HFFc6 (cell line): ENCODE data around the gene COL25A1. TPM values are rescaled to one million over a fixed set of nuclear protein-coding genes. Genes with fewer than 3 reads are reported as not detected.

Experiments used
- DNase-seq: peaks from one replicate; pipeline ENCODE4 v3.0.0-alpha.2; 2018
- H3K27ac Mint-ChIP-seq: 2 replicates; pipeline ENCODE4 v1.8.0; 2020; ENCODE audit warnings: mild to moderate bottlenecking, mixed read lengths
- H3K27me3 Mint-ChIP-seq: 2 replicates; pipeline ENCODE4 v1.8.0; 2021; ENCODE audit warnings: mild to moderate bottlenecking, moderate library complexity, mixed read lengths; ENCODE audit not compliant: insufficient read depth
- H3K36me3 Mint-ChIP-seq: 2 replicates; pipeline ENCODE4 v1.8.0; 2021; ENCODE audit warnings: low read depth, mixed read lengths
- H3K4me1 Mint-ChIP-seq: 2 replicates; pipeline ENCODE4 v1.8.0; 2020; ENCODE audit warnings: low read depth, mixed read lengths
- H3K4me3 Mint-ChIP-seq: 2 replicates; pipeline ENCODE4 v1.8.0; 2020; ENCODE audit warnings: mild to moderate bottlenecking, moderate library complexity, mixed read lengths
- H3K9me3 Mint-ChIP-seq: 2 replicates; pipeline ENCODE4 v1.8.0; 2020; ENCODE audit warnings: mild to moderate bottlenecking, mixed read lengths
- total RNA-seq, 6 experiments: library from RNA; stranded (reverse); fragmentation: NEBNext Ultra II Directional; extraction: Animal tissue kit (Norgen Biotek cat#: 25700); gene quantifications; 2 replicates in 1 of 6; 3 replicates in 5 of 6; pipeline ENCODE4 v1.2.3, GENCODE V29; 2021
- TF ChIP-seq, protein P1 (sequence below): fragments of 200-600 bp; sonication (generic); IDR thresholded peaks from 2 replicates; pipeline ENCODE4 v1.5.0; 2021; ENCODE audit warnings: antibody characterized with exemption, mild to moderate bottlenecking

Gene COL25A1
- total RNA-seq, 6 experiments from 2014 or later: not detected

DNA sequence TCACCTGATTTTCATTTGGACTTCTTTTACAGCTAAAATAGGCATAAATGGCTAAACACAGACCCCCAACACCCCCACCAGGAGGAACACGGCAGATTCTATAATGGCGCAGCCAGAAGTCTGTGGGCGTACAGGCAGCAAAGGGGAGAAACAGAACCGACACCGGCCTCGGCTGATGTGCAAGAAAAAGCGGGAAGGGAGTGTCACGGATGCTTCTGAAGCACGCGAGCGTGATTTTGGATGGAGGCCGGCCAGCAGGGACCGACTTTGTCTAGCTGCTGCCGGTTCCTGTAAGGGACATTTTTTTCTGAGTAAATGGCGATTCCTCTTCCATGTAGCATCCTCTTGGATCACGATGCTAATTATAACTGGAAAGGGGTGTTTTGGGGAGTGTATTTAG is 514.7 kb downstream of the COL25A1 start:
- Mint-ChIP-seq H3K36me3 (no peaks in the 10 kb centered on the region), H3K9me3 (no peaks in the 10 kb centered on the region), H3K4me1 (no peaks in the 10 kb centered on the region), H3K4me3 (no peak overlapping the region), H3K27ac (no peak overlapping the region), H3K27me3 (no peaks in the 10 kb centered on the region; the same call in 1 of the 2 replicates)
- no peak for DNase-seq
- TF ChIP-seq, protein P1, sequence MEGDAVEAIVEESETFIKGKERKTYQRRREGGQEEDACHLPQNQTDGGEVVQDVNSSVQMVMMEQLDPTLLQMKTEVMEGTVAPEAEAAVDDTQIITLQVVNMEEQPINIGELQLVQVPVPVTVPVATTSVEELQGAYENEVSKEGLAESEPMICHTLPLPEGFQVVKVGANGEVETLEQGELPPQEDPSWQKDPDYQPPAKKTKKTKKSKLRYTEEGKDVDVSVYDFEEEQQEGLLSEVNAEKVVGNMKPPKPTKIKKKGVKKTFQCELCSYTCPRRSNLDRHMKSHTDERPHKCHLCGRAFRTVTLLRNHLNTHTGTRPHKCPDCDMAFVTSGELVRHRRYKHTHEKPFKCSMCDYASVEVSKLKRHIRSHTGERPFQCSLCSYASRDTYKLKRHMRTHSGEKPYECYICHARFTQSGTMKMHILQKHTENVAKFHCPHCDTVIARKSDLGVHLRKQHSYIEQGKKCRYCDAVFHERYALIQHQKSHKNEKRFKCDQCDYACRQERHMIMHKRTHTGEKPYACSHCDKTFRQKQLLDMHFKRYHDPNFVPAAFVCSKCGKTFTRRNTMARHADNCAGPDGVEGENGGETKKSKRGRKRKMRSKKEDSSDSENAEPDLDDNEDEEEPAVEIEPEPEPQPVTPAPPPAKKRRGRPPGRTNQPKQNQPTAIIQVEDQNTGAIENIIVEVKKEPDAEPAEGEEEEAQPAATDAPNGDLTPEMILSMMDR: no peak

DNA sequence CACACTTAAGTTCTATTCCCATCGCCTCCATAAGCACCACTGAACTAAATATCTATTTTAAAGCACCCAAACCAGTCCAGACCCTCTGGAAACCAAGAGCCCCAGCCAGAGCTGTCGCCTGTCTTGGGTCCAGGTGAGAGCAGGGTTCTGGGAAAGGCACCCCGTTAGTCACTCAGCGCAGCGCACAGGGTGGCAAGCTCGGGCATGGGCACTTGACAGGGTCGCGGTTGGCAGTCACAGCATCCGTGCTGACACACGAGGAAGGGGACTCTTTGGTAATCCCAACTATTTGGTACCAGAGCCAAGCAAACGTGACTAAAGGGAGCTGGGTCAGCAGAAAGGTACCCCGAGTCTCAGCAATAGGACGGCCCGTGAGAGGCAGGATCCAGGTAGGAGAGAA is 515.4 kb downstream of the COL25A1 start:
- TF ChIP-seq, protein P1: no peak
- Mint-ChIP-seq H3K27me3 (no peaks in the 10 kb centered on the region; the same call in 1 of the 2 replicates), H3K4me3 (no peak overlapping the region), H3K9me3 (no peaks in the 10 kb centered on the region), H3K36me3 (no peaks in the 10 kb centered on the region), H3K4me1 (no peaks in the 10 kb centered on the region), H3K27ac (no peak overlapping the region)
- DNase-seq: no peak

DNA sequence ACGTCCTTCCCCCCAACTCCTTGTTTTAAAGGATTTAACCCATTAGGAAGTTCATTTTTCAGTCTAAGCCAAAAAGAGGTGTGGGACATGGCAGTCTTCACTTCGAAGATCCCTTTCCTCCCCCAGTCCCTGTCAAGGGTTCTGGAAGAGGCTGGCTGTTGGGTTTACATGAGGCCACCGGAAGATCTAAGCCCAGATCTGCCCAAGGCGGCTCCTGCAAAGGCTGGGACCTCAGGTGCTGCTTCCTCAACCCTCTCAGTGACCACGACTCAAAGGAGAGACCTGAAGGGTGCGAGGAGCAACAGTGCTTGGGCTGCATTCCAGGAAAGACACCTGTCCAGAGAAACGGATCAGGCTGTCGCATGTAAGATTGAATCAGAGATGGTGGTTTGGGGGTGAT is 516.1 kb downstream of the COL25A1 start:
- Mint-ChIP-seq H3K36me3 (no peaks in the 10 kb centered on the region), H3K4me1 (no peaks in the 10 kb centered on the region), H3K9me3 (no peaks in the 10 kb centered on the region), H3K27me3 (no peaks in the 10 kb centered on the region; the same call in 1 of the 2 replicates), H3K27ac (no peak overlapping the region), H3K4me3 (no peak overlapping the region)
- TF ChIP-seq, protein P1: no peak
- DNase-seq: no peak

DNA sequence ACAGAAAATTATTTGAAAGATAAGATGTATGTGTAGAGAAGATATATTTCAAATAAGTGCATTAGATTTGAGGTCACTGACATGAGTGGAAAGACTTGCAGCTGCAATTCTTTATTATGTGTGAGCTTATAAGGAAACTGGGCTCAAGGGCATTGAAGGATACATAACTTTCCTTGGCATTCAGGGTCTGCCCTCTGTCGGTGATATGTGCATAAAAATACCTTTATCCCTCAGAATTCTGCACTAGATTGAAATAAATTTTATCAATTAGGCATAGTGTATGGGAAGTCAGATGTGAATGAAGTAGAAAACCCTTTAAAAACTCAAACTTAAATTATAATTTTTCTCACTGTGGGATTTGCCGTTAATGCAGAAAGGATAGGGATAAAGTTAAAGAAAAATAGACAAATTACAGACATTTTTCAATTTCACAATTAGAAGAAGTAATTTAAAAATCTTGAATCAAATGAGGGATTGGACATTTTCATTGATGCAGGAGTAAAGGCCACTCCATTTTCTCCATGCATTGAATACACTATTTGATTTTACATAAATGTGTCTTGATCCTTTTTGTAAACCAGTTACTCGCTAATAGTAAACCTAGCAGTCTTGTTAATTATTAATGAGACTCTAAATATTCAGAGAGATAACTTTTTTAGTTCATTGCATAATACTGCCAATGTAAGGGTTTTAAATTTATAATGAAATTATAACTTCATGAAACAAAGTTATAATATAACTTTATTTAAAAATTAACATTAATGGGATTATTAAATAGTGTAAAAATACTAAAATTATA is 518.6 kb downstream of the COL25A1 start:
- H3K27ac Mint-ChIP-seq: no peak overlapping the region
- no peak for DNase-seq

DNA sequence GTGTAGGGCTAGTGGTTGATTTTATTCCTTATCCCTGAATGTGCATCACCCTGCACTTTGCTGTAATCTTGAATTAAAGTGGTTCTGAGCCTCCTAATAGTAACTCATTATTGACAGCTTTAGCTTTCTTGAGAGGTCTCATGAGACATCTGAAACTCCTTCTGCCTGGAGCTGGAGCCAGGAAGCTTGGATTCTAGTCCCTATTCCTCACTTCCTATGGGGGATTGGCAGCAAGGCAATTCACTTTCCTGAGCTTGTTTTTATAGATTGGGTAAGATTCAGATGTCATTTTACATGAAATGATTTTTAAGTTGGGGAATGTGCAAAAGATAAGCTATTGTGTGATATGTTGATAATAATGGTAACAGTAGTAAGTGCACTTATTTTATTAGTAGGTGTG is 522.5 kb downstream of the COL25A1 start:
- no peaks in the 10 kb centered on the region for H3K4me1 Mint-ChIP-seq
- no peaks in the 10 kb centered on the region for H3K9me3 Mint-ChIP-seq
- no peaks in the 10 kb centered on the region for H3K36me3 Mint-ChIP-seq
- TF ChIP-seq, protein P1: no peak
- peaks cover 3% of the 10 kb centered on the region for H3K27me3 Mint-ChIP-seq
- H3K27ac Mint-ChIP-seq: no peak overlapping the region
- no peak overlapping the region for H3K4me3 Mint-ChIP-seq
- no peak for DNase-seq

More for the DNA sequence above, 518.6 kb downstream of the COL25A1 start:
- Mint-ChIP-seq H3K4me3 (no peak overlapping the region), H3K27me3 (peaks cover 3% of the 10 kb centered on the region), H3K36me3 (no peaks in the 10 kb centered on the region), H3K9me3 (no peaks in the 10 kb centered on the region), H3K4me1 (no peaks in the 10 kb centered on the region)
- TF ChIP-seq, protein P1: peak; percentile 72
